ENCODE results near the gene TNRC6C.

DNA sequence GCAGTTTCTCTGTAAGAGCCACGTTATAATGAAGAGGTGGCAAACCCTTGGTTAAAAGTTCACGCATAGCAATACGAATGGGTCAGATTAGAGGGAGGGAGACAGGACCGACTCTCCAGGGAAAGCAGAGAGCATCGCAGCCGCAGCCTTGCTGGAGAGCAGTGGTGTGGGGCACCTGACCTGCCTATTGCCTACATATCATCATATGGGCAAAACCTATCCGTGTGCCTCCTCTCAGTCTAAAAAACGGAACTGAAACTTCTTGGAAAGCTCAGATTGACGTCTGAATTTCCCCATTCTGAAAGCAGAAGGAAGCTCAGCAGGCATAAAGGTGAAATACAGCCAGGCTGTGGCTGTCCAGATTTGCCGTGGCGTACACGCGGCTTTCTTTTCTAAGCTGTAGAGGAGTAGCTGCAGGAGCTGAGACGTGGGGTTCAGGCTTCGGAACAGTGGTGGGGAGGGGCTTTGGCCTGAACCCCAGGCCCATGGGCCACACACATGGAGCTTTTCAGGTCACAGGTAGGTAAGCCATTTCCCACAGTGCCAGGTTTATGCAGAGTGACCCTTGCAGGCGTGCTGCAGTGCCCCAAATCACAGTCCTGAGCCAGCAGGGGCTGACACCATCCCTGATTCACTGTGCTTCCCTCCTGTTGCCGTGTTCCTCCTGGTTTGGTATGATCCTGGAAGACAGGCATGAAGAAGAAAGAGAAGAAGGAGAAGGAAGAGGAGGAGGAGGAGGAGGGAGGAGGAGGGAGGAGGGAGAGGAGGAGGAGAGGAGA is 41.6 kb upstream of the TNRC6C start:
- TF ChIP-seq, protein P1, sequence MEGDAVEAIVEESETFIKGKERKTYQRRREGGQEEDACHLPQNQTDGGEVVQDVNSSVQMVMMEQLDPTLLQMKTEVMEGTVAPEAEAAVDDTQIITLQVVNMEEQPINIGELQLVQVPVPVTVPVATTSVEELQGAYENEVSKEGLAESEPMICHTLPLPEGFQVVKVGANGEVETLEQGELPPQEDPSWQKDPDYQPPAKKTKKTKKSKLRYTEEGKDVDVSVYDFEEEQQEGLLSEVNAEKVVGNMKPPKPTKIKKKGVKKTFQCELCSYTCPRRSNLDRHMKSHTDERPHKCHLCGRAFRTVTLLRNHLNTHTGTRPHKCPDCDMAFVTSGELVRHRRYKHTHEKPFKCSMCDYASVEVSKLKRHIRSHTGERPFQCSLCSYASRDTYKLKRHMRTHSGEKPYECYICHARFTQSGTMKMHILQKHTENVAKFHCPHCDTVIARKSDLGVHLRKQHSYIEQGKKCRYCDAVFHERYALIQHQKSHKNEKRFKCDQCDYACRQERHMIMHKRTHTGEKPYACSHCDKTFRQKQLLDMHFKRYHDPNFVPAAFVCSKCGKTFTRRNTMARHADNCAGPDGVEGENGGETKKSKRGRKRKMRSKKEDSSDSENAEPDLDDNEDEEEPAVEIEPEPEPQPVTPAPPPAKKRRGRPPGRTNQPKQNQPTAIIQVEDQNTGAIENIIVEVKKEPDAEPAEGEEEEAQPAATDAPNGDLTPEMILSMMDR (IDR thresholded peaks at IDR 0.05), result no peak
- TF ChIP-seq POLR2A (IDR thresholded peaks at IDR 0.05), result no peak
